RWPE2 (cell line): ENCODE data around the gene PYGM.

Source experiments
- ATAC-seq: fragments of 200-7000 bp; cut with Tn5 transposase; 3 replicates; pipeline ENCODE4 v1.9.1; 2021; ENCODE audit warnings: low read depth
- DNase-seq: peaks from one replicate; pipeline ENCODE4 v3.0.0-alpha.2; 2020; ENCODE audit warnings: low spot score
- H3K27ac ChIP-seq: fragments of 450-650 bp; 2 replicates; pipeline ENCODE4 v1.5.1; 2017; ENCODE audit warnings: mild to moderate bottlenecking; ENCODE audit not compliant: poor library complexity, severe bottlenecking
- H3K27me3 ChIP-seq: fragments of 250-450 bp; sonication (Bioruptor Pico); 2 replicates; pipeline ENCODE4 v1.5.1; 2021; ENCODE audit warnings: mild to moderate bottlenecking, moderate library complexity; ENCODE audit not compliant: insufficient read depth, poor library complexity, severe bottlenecking
- H3K36me3 ChIP-seq: fragments of 250-450 bp; sonication (Bioruptor Pico); 2 replicates; pipeline ENCODE4 v1.5.1; 2020; ENCODE audit warnings: low read depth, mild to moderate bottlenecking, moderate library complexity
- H3K4me1 ChIP-seq: fragments of 250-450 bp; sonication (Bioruptor Pico); 2 replicates; pipeline ENCODE4 v1.5.1; 2021; ENCODE audit warnings: mild to moderate bottlenecking, moderate library complexity; ENCODE audit not compliant: insufficient read depth, poor library complexity, severe bottlenecking
- H3K4me3 ChIP-seq: fragments of 250-450 bp; sonication (Bioruptor Pico); 2 replicates; pipeline ENCODE4 v1.5.1; 2021; ENCODE audit warnings: mild to moderate bottlenecking, moderate library complexity; ENCODE audit not compliant: severe bottlenecking
- H3K9me3 ChIP-seq: fragments of 250-450 bp; sonication (Bioruptor Pico); 2 replicates; pipeline ENCODE4 v1.5.1; 2021; ENCODE audit warnings: mild to moderate bottlenecking, moderate library complexity; ENCODE audit not compliant: severe bottlenecking
- CTCF ChIP-seq: fragments of 450-650 bp; IDR thresholded peaks from one replicate; pipeline ENCODE4 v1.5.1; 2017; ENCODE audit warnings: mild to moderate bottlenecking, moderate library complexity; ENCODE audit not compliant: poor library complexity, severe bottlenecking

The PYGM gene

GRCh38 chr11:64796047-64796756, 36.4 kb upstream of the PYGM start:
- no peak overlapping the region for H3K27ac ChIP-seq

GRCh38 chr11:64794526-64794925, 34.8 kb upstream of the PYGM start:
- H3K4me3 ChIP-seq = no peak overlapping the region
- no peak overlapping the region for H3K27ac ChIP-seq
- ATAC-seq (no peak), DNase-seq (no peak)
- no peak for TF ChIP-seq CTCF
- no peaks in the 10 kb centered on the region for H3K4me1 ChIP-seq
- no peaks in the 10 kb centered on the region for H3K9me3 ChIP-seq
- H3K36me3 ChIP-seq = no peaks in the 10 kb centered on the region
- H3K27me3 ChIP-seq = no peaks in the 10 kb centered on the region

More at GRCh38 chr11:64796047-64796756, 36.4 kb upstream of the PYGM start:
- ATAC-seq (no peak), DNase-seq (no peak)
- Histone ChIP-seq H3K36me3 (no peaks in the 10 kb centered on the region), H3K4me1 (no peaks in the 10 kb centered on the region), H3K9me3 (no peaks in the 10 kb centered on the region), H3K27me3 (no peaks in the 10 kb centered on the region), H3K4me3 (no peak overlapping the region)
- TF ChIP-seq CTCF = no peak

GRCh38 chr11:64793271-64794160, 33.7 kb upstream of the PYGM start:
- no peak overlapping the region for H3K27ac ChIP-seq
- H3K4me3 ChIP-seq = no peak overlapping the region
- H3K27me3 ChIP-seq = no peaks in the 10 kb centered on the region
- H3K9me3 ChIP-seq = no peaks in the 10 kb centered on the region
- TF ChIP-seq CTCF = no peak
- no peaks in the 10 kb centered on the region for H3K4me1 ChIP-seq
- no peak for ATAC-seq
- no peaks in the 10 kb centered on the region for H3K36me3 ChIP-seq
- DNase-seq = no peak

- H3K27me3 ChIP-seq = no peaks in the 10 kb centered on the region
- no peaks in the 10 kb centered on the region for H3K36me3 ChIP-seq
- no peak for DNase-seq
- H3K27ac ChIP-seq = no peak overlapping the region
- no peak overlapping the region for H3K4me3 ChIP-seq
- no peak for TF ChIP-seq CTCF
- no peaks in the 10 kb centered on the region for H3K4me1 ChIP-seq
- ATAC-seq = no peak
- H3K9me3 ChIP-seq = no peaks in the 10 kb centered on the region
Measured at GRCh38 chr11:64792482-64792881, 32.7 kb upstream of the PYGM start.
